ENCODE results near the gene OR2A14.
"Not testable (repeated sequence)": the region's sequence is repeated elsewhere in the genome, so short reads cannot be mapped to it uniquely, and the experiment has no call there.

OR2A14 gene

DNA sequence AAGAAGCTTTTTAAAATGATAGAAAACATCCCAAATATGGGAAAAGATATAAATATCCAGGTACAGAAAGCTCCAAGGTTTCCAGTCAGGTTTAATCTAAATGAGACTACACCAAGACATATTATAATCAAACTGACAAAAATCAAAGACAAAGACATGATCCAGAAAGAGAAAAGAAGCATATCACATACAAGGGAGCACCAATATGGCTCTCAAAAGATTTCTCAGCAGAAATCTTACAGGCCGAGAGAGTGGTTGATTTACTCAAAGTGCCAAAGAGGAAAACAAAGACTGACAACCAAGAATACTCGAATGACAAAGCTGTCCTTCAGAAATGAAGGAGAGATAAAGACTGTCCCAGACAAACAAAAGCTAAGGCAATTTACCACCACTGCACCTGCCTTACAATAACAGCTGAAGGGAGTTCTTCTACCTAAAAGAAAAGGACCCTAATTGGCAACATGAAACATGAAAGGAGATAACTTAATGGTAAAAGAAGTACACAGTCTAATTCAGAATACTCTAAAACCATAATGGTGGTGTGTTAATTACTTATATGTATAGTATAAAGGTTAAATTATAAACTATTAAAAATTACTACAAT lies 25.4 kb downstream of the OR2A14 start:
- DNase-seq (ENCODE audit: low spot score), result no peak

DNA sequence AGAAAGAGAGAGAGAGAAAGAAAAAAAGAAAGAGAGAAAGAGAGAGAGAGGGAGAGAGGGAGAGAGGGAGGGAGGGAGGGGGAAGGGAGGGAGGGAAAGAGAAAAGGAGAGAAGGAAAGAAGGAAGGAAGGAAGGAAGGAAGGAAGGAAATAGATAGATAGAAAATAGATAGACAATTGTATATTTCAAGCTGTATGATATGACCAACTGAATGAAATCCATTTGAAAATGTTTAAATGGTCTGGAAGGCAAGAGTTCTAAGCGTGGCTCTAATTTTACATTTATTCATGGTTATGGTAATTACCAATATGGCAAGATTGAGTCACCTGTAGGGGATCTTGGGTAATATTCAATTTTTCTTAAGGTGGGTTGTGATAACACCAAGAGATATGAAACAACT lies 35.9 kb downstream of the OR2A14 start:
- FAIRE-seq, result no peak
- DNase-seq (ENCODE audit: low spot score), result no peak

More for the DNA sequence above, 25.4 kb downstream of the OR2A14 start:
- no peak for FAIRE-seq

DNA sequence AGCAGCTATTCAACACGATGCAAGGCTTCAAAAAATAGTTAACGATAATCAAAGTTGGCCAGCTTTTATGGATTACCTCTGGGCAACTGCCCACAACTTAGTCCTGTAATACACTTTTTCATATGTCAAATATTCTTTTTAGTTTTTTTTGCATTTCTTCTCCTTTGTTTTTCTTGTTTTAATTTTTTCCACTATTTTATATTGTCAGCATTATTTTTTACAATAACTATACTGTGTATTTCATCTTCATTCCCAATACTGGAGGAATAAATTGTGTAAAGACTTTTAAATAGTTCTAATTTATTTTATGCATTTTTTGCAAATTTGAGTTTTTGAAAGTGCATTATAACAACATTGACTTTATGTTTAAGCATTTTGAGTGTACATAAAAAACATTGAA lies 41.8 kb downstream of the OR2A14 start:
- FAIRE-seq, result no peak
- DNase-seq (ENCODE audit: low spot score), result no peak

DNA sequence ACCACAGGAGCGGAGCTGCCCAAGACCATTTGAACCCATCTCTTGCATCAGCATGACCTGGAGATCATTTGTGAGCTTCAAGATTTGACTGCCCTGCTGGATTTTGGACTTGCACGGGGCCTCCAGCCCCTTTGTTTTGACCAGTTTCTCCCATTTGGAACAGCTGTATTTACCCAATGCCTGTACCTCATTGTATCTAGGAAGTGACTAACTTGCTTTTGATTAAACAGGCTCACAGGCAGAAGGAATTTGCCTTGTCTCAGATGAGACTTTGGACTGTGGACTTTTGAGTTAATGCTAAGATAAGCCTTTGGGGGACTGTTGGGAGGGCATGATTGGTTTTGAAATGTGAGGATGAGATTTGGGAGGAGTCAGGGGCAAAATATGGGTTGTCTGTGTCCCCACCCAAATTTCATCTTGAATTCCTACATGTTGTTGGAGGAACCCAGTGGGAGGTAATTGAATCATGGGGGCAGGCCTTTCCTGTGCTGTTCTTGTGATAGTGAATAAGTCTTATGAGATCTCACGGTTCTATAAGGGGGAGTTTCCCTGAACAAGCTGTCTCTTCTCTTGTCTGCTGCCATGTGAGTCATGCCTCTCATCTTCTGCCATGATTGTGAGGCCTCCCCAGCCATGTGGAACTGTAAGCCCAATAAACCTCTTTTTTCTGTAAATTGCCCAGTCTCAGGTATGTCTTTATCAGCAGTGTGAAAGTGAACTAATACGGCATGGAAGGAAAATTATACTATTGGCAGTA lies 48.8 kb downstream of the OR2A14 start:
- not testable (repeated sequence) for FAIRE-seq; DNase-seq (ENCODE audit: low spot score)

DNA sequence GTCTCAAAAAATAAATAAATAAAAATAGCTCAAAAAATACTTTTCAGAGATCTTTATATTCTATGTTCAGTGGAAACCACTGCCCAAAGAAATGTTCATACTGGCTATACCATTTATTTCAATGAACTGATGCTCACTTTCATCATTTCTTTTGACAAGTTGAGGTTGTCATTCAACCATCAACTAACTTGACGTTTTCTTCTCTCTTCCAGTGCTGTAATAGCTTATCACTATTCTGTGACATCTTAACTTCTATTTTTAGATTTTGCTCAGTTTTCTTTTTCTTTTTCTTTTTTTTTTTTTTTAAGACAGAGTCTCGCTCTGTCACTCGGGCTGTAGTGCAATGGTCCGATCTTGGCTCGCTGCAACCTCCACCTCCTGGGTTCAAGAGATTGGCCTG lies 51.6 kb downstream of the OR2A14 start:
- no peak for DNase-seq (ENCODE audit: low spot score)
- no peak for FAIRE-seq

DNA sequence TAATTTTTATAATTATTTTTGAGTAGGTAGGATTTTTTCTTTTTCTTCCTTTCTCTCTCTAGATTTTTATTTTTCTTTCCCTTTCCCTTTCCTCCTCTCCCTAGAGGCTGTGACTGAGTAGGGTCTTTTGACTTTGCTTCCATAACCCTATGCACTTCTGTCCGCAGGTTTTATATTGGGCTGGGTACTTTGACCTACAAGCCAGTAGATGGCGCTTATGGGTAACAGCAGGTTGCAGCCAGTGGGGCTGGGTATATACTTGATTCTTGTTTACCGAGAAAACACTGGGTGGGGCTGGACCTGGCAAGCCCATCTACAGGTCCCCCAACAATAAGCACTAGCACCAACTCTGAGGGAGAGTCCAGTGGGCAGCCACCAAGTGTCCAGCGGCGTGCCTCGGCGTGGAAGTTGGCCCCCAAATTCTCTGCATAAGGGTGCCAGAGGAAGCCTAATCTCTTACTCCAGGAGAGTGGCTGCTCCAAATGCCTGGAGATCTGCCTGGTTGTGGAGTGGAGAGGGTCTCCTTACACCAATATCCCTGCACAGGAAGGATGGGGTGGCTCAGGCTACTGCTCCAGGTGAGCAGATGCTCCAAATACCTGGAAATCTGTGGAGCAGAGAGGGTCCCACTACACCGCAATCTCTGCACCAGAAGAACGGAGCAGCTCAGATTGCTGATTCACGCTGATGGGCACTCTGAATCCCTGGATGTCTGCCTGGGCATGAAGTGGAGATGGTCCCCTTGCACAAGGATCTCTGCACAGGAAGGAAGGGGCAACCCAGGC lies 55.6 kb downstream of the OR2A14 start:
- not testable (repeated sequence) for FAIRE-seq; DNase-seq (ENCODE audit: low spot score)

DNA sequence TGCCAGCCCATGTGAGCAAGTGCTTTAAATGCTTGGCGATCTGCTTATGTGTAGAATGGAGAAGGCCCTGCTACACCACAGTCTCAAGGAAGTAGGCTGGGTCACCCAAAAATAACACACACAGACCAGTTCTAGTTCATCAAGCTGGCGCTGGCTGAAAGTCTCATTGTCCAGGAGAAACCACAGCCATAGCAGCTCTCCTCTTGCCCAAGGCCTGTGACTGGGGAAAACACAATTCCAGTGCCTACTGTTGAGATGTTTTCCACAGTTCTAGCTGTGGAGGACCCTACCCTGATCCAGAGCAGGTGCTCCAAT lies 56.1 kb downstream of the OR2A14 start:
- not testable (repeated sequence) for DNase-seq (ENCODE audit: low spot score); FAIRE-seq

Data from urothelium cell line (cell line).